Right lobe of liver (tissue), 4 donors: ENCODE data around the gene SEC63.

ENCODE experiments used
- POLR2A ChIP-seq: fragments of 450-650 bp; IDR thresholded peaks from one replicate; pipeline ENCODE4 v1.6.1; 2017; ENCODE audit warnings: antibody characterized with exemption, mild to moderate bottlenecking
- TF ChIP-seq, protein P1 (sequence below), 4 donors: fragments of 200-600 bp in 3 of 4; fragments of 450-650 bp in 1 of 4; IDR thresholded peaks; one replicate each; pipeline versions ENCODE4 v1.5.1 to v1.8.0; 2016 to 2022; ENCODE audit warnings: antibody characterized with exemption in 4 of 4, mild to moderate bottlenecking in 2 of 4
- donor health status: DM: no; HTN: no; CAD: no.
- donor health status: DM: no; HTN: no; CAD: no.
- donor health status: DM: no; HTN: yes; CAD: no.

DNA sequence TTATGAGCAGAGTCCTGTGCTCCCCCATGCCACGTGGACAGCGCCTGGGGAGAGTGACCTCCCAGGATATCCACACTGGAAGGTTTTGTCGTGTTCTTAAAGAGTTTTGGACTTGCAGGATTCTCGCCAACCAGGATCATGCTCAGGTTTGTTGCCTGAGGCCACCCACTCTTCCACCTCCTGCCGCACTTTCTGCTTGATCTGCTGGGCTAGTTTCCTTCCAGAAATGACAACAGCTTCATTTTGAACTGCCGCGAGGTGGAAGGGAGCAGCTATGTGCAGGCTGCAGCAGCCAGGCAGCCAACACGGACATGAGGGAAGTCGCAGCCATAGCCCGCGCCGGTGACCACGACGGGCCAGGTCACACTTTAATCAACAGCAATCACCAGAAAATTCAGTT lies 27.7 kb upstream of the SEC63 start:
- TF ChIP-seq, protein P1, sequence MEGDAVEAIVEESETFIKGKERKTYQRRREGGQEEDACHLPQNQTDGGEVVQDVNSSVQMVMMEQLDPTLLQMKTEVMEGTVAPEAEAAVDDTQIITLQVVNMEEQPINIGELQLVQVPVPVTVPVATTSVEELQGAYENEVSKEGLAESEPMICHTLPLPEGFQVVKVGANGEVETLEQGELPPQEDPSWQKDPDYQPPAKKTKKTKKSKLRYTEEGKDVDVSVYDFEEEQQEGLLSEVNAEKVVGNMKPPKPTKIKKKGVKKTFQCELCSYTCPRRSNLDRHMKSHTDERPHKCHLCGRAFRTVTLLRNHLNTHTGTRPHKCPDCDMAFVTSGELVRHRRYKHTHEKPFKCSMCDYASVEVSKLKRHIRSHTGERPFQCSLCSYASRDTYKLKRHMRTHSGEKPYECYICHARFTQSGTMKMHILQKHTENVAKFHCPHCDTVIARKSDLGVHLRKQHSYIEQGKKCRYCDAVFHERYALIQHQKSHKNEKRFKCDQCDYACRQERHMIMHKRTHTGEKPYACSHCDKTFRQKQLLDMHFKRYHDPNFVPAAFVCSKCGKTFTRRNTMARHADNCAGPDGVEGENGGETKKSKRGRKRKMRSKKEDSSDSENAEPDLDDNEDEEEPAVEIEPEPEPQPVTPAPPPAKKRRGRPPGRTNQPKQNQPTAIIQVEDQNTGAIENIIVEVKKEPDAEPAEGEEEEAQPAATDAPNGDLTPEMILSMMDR (IDR thresholded peaks at IDR 0.05), result no peak
- no peak for TF ChIP-seq POLR2A
